Measurements from ENCODE around the gene LPAR1. TPM values are rescaled to one million over a fixed set of nuclear protein-coding genes. Genes with fewer than 3 reads are reported as not detected.

LPAR1 gene
- total RNA-seq, 1 experiment from 2014 or later: 0.21 TPM

GRCh38 chr9:110994771-110995241 is 43.5 kb downstream of the LPAR1 start:
- intact Hi-C loops (cut with micrococcal nuclease): no loop called here
- H3K4me3 Mint-ChIP-seq (ENCODE audit: unreplicated experiment): no peak overlapping the region
- no peaks in the 10 kb centered on the region for H3K27me3 Mint-ChIP-seq (ENCODE audit: insufficient read depth, unreplicated experiment)
- no peak for TF ChIP-seq CTCF (IDR thresholded peaks at IDR 0.05; ENCODE audit: unreplicated experiment)
- POLR2A ChIA-PET: interaction anchor here (0.6 kb wide), 1 partner anchor 646 kb away, joined by 3 read pairs; no protein-coding TSS in a partner anchor
- no peak overlapping the region for H3K27ac Mint-ChIP-seq (ENCODE audit: low read depth, unreplicated experiment)
- peaks cover 2% of the 10 kb centered on the region for H3K9me3 Mint-ChIP-seq (ENCODE audit: unreplicated experiment)
- CTCF ChIA-PET: no interaction called here
- no peaks in the 10 kb centered on the region for H3K36me3 Mint-ChIP-seq (ENCODE audit: insufficient read depth, unreplicated experiment)
- BruUV-seq (replicated peaks): no TSS peak
- no peak for DNase-seq (ENCODE audit: unreplicated experiment)
- no peaks in the 10 kb centered on the region for H3K4me1 Mint-ChIP-seq (ENCODE audit: insufficient read depth, unreplicated experiment)

GRCh38 chr9:110990481-110990880 is 47.8 kb downstream of the LPAR1 start:
- no peak for DNase-seq (ENCODE audit: unreplicated experiment)
- CTCF ChIA-PET: no interaction called here
- BruUV-seq (replicated peaks): no TSS peak
- Mint-ChIP-seq H3K36me3 (ENCODE audit: insufficient read depth, unreplicated experiment) (no peaks in the 10 kb centered on the region), H3K27ac (ENCODE audit: low read depth, unreplicated experiment) (no peak overlapping the region), H3K4me1 (ENCODE audit: insufficient read depth, unreplicated experiment) (no peaks in the 10 kb centered on the region), H3K4me3 (ENCODE audit: unreplicated experiment) (no peak overlapping the region), H3K9me3 (ENCODE audit: unreplicated experiment) (peaks cover 14% of the 10 kb centered on the region), H3K27me3 (ENCODE audit: insufficient read depth, unreplicated experiment) (no peaks in the 10 kb centered on the region)
- no peak for TF ChIP-seq CTCF (IDR thresholded peaks at IDR 0.05; ENCODE audit: unreplicated experiment)
- POLR2A ChIA-PET: no interaction called here
- intact Hi-C loops (cut with micrococcal nuclease): no loop called here

GRCh38 chr9:110986529-110986928 is 51.7 kb downstream of the LPAR1 start:
- BruUV-seq (replicated peaks): no TSS peak
- Mint-ChIP-seq H3K27ac (ENCODE audit: low read depth, unreplicated experiment) (no peak overlapping the region), H3K36me3 (ENCODE audit: insufficient read depth, unreplicated experiment) (no peaks in the 10 kb centered on the region), H3K27me3 (ENCODE audit: insufficient read depth, unreplicated experiment) (no peaks in the 10 kb centered on the region), H3K4me1 (ENCODE audit: insufficient read depth, unreplicated experiment) (no peaks in the 10 kb centered on the region), H3K4me3 (ENCODE audit: unreplicated experiment) (no peak overlapping the region), H3K9me3 (ENCODE audit: unreplicated experiment) (peaks cover 14% of the 10 kb centered on the region)
- no peak for TF ChIP-seq CTCF (IDR thresholded peaks at IDR 0.05; ENCODE audit: unreplicated experiment)
- POLR2A ChIA-PET: interaction anchor here (0.6 to 0.7 kb wide), 2 partner anchors 12 to 1009 kb away, joined by 3 read pairs; no protein-coding TSS in a partner anchor
- no peak for DNase-seq (ENCODE audit: unreplicated experiment)
- CTCF ChIA-PET: no interaction called here
- intact Hi-C loops (cut with micrococcal nuclease): no loop called here

- Mint-ChIP-seq H3K4me3 (ENCODE audit: unreplicated experiment) (no peak overlapping the region), H3K27ac (ENCODE audit: low read depth, unreplicated experiment) (no peak overlapping the region), H3K4me1 (ENCODE audit: insufficient read depth, unreplicated experiment) (no peaks in the 10 kb centered on the region), H3K27me3 (ENCODE audit: insufficient read depth, unreplicated experiment) (no peaks in the 10 kb centered on the region), H3K36me3 (ENCODE audit: insufficient read depth, unreplicated experiment) (no peaks in the 10 kb centered on the region), H3K9me3 (ENCODE audit: unreplicated experiment) (peaks cover 14% of the 10 kb centered on the region)
- no TSS peak for BruUV-seq (replicated peaks)
- no peak for TF ChIP-seq CTCF (IDR thresholded peaks at IDR 0.05; ENCODE audit: unreplicated experiment)
- no peak for DNase-seq (ENCODE audit: unreplicated experiment)
- ChIA-PET POLR2A (no interaction called here), CTCF (no interaction called here)
- intact Hi-C loops (cut with micrococcal nuclease): no loop called here
These were observed 53.3 kb downstream of the LPAR1 start for GRCh38 chr9:110984890-110985437.
